SKM-1 treated with dmso at 0.1 percent for 144 hours (cell line): Measurements from ENCODE around the gene SUZ12.
"Not testable (repeated sequence)": the region's sequence is repeated elsewhere in the genome, so short reads cannot be mapped to it uniquely, and the experiment has no call there.

Experiments used
- DNase-seq: peaks from one replicate; lab custom pipeline; 2025; ENCODE audit not compliant: unreplicated experiment; lab: John Stamatoyannopoulos, UW

SUZ12 gene

DNA sequence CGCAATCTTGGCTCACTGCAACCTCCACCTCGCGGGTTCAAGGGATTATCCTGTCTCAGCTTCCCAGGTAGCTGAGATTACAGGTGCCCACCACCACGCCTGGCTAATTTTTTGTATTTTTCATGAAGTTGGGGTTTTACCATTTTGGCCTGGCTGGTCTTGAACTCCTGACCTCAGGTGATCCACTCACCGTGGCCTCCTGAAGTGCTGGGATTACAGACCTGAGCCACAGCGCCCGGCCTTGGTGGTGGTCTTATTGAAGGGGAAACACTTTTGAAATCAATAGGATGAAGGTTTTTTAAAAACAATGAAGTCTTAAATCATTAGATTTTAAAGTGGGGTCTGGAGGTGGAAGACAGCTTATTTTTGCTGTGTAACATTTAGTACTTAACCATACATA is 5.6 kb downstream of the SUZ12 start:
- DNase-seq = not testable (repeated sequence)

DNA sequence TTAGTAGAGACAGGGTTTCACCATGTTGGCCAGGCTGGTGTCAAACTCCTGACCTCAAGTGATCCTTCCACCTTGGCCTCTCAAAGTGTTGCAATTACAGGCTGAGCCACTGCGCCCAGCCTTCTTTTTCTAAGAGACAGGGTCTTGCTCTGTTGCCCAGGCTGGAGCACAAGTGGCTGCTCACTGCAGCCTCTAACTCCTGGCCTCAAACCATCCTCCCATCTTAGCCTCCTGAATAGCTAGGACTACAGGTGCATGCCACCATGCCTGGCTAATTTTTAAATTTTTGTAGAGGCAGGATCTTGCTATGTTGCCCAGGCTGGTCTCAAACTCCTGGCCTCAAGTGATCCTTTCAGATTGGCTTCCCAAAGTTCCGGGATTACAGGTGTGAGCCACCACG is 15.1 kb downstream of the SUZ12 start:
- not testable (repeated sequence) for DNase-seq

DNA sequence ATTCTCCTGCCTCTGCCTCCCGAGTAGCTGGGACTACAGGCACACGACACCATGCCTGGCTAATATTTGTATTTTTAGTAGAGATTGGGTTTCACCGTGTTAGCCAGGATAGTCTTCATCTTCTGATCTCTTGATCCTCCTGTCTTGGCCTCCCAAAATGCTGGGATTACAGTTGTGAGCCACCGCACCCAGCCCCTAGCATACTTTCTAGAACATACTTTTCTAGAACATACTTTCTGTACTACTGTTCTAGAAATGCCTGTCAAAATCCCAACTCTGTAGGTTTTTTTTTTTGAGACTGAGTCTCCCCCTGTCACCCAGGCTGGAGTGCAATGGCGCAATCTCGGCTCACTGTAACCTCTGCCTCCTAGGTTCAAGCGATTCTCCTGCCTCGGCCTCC is 27.3 kb downstream of the SUZ12 start:
- not testable (repeated sequence) for DNase-seq

DNA sequence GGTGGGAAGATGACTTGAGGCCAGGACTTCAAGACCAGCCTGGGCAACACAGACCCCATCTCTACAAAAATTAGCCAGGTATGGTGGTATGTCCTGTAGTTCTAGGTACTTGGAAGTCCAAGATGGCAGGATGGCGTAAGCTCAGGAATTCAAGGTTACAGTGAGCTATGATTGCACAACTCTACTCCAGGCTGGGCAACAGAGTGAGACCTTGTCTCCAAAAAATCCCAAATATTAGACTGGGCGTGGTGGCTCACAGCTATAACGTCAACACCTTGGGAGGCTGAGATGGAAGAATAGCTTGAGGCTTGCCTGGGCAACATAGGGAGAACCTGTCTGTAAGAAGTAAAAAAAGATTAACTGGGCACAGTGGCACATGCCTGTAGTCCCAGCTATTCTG is 30.8 kb downstream of the SUZ12 start:
- DNase-seq = no peak

DNA sequence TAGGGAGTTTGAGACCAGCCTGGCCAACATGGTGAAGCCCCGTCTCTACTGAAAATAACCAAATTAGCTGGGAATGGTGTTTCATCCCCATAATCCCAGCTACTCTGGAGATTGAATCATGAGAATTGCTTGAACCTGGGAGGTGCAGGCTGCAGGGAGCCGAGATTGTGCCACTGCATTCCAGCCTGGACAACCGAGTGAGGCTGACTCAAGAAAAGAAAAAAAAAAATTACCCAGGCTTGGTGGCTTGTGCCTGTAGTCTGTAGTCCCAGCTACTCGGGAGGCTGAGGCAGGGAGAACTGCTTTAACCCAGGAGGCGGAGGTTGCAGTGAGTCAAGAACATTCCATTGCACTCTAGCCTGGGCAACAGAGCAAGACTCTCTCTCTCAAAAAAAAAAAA is 33.6 kb downstream of the SUZ12 start:
- not testable (repeated sequence) for DNase-seq

DNA sequence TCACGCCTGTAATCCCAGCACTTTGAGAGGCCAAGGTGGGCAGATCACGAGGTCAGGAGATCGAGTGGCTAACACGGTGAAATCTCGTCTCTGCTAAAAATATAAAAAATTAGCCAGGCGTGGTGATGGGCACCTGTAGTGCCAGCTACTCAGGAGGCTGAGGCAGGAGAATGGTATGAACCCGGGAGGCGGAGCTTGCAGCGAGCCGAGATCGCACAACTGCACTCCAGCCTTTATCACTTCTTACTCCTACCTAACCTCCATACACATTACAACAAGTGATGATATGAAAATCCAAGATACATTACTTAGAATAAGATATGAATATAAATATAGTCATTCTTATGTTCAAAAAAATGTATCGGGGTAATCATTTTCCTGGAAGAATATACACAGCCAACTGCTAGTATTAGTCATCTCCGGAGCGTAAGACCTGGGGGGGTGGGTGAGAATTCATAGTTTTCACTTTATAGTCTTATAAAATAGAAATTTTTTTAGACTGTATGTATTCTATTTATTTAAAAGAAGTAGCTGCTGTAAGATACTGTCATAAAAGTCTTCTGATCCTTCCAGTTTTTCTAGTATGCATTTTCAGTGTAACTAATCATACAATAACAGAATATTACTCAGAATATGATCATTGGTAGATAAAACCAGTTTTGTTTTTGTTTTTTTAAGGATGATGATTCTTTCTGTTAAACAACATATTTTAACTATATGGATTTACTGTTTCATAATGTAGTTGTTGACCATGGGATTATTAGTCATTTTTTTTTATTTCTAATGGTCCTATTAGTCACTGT is 37.7 kb downstream of the SUZ12 start:
- DNase-seq = not testable (repeated sequence)

DNA sequence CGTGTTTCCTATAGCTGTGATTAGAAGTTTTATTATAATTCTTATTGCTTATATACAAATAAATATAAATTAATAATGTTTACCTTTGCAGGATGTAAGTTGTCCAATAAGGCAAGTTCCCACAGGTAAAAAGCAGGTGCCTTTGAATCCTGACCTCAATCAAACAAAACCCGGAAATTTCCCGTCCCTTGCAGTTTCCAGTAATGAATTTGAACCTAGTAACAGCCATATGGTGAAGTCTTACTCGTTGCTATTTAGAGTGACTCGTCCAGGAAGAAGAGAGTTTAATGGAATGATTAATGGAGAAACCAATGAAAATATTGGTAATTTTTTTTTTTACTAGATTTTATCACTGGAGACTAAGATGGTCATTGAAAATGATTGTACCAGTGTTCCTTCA is 38.6 kb downstream of the SUZ12 start:
- not testable (repeated sequence) for DNase-seq

DNA sequence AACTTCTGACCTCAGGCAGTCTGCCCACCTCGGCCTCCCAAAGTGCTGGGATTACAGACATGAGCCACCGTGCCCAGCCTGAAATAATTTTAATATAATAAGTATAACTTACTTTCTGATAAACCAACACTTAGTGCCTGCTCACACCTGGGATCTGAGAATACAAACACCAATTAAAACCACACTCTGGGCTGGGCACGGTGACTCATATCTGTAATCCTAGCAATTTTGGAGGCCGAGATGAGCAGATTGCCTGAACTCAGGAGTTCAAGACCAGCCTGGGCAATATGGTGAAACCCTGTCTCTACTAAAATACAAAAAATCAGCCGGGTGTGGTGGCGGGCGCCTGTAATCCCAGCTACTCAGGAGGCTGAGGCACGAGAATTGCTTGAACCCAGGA is 55.0 kb downstream of the SUZ12 start:
- DNase-seq = not testable (repeated sequence)

DNA sequence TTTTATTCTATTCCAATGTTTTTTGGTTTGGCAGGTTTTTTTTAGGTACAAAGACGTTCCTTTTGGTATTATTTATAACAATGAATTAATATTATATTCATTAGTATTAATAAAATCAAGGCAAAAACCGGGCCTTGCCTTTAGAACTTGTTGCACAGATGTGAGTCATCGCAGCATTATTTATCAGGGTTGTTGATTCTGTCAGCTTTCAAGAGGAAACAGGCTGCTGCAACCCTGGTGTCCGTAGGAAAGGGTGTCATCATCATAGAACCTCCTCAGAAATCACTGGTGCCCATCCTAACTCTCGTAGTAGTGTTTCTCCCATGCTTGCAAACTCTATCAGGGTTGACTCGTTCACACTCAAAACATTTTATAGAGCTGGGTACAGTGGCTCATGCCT is 60.2 kb downstream of the SUZ12 start:
- no peak for DNase-seq

DNA sequence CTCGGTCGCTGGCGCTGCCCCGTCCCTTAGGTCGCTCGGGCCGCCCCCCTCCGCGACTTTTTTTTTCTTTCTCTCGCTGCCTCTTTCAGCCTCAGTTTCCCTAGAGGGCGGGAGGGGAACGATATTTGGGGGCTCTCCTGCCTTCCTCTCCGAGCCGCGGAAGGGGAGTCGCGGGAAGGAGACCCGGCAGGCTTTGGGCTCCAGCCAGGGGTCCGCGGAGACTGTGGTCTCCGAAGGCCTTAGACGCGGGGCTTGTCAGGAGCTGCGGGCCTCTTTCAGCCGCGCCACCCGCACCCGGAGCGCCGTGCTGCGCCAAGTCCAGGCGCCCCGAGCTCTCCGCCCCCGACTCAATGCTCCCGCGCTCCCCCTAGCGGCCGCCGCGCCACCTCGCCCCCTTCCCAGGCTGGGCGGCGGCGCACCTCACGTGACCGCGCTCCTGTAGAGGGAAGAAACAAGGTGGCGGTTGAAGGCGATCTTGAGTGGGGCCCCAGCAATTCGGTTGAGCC is 70.2 kb downstream of the SUZ12 start, which contains the start of gene LRRC37B:
TSS of gene LRRC37B (plus strand) at position 427 of the 506 bp plus-strand sequence. CDS start 14,010 bp downstream, outside the sequence.
- peak; percentile 82 for DNase-seq

DNA sequence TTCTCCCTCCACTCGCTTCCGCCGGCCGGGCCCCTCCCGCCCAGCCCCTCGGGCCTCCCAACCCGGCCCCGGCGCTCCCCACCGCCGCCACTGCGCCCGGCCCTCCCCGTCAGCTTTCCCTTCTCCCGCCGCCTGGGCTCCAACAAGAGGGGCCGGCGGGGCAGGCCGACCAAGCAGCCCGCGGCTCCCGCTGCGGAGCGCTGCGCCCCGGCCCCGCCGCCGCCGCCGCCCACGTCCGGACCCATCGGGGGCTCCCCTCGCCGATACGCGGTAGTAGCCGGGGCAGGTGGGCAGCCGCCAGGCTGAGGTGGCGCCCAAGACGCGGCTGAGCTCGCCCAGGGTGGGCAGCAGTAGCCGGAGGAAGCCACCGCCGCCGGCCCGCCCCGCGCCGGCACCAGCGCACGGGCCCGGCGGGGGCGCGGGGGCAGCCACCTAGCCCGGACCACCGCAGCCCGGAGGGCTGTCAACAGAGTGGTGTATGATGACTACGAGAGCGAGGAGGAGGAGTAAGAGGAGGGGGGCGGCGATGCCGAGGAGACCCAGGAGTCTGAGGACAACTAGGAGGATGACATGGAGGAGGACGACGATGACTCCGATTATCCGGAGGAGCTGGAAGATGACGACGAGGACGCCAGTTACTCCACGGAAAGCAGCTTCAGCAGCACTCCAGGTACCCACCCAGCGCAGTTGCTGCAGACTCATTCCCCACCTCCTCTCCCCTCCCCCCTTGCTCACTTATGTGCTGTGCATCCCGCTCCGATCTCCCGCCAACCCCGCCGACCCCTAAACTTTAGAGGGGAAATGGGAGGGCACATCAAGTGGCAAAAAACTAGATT is 70.9 kb downstream of the SUZ12 start:
- no peak for DNase-seq

DNA sequence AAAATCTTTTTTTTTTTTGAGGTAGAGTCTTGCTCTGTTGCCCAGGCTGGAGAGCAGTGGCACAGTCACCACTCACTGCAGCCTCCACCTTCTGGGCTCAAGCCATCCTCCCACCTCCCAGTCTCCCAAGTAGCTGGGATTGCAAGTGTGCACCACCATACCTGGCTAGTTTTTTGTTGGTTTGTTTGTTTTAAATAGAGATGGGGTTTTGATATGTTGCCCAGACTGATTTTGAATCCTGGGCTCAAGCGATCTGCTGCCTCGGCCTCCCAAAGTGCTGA is 72.4 kb downstream of the SUZ12 start:
- DNase-seq = no peak

DNA sequence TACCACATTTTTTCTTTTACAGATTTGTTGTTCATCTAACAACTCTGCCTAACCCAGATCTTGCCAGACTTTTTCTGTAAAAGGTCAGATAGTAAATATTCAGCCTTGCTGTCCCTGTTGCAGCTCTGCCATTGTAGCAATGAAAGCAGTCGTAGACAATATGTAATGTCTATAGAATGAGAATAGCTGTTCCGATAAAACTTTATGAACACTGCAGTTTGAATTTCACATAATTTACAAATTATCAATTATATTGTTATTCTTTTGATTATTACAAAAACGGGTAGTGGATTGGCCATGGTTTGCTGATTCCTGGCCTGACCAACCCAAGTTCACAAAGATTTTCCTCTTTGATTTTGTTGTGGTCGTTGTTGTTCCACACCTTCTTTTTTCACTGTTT is 73.3 kb downstream of the SUZ12 start:
- DNase-seq = no peak

DNA sequence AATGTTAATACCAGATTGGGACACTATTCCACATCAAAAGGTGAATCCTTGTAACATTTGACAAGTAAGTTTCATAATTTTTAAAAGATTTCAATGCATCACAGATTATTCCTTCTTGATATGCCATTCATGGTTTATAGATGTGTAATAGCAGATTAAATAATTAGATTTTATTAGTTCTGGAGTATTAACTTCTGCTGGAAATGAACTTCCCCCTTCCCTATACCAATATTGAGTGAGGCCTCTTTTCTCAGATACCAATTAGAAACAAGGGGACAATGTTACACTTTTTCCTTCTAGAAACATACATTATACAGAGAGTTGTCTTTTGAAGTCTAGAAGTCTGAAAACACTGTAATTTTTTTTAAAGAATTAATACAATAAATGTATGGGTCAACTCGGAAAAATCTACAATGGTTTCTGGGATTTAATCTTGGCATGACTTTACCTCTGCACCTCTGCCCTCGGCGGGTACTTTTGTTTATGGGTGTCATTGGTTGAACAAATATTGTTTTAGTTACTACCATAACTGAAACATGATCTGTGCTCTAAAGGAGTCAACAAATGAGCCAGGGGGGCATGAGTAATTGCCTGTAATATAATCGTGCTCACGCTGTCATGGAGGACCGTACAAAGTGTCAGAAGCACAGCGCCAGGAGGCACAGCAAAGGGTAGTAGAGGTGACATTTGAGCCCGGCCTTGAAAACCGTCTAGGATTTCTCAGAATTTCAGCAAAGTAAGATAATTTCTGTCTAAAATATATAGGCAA is 78.6 kb downstream of the SUZ12 start:
- no peak for DNase-seq

DNA sequence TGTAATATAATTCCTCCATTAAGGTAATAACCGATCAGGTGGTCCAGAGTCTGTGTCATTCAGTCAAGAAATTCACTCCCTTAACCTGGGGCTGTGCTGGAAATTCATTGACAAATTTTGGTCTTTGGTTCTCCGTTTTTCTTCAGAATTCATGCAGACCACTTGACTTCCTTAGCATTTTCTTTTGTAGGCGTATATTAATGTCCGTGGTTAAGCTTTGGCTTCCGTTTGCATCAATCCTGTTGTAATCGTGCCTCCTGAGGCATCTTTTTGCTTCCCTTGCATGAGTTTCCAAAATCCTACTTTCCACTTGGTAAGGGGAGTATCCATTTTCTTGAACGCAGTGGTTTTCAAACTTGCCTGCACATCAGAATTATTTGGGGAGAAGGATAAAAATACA is 79.4 kb downstream of the SUZ12 start:
- no peak for DNase-seq

DNA sequence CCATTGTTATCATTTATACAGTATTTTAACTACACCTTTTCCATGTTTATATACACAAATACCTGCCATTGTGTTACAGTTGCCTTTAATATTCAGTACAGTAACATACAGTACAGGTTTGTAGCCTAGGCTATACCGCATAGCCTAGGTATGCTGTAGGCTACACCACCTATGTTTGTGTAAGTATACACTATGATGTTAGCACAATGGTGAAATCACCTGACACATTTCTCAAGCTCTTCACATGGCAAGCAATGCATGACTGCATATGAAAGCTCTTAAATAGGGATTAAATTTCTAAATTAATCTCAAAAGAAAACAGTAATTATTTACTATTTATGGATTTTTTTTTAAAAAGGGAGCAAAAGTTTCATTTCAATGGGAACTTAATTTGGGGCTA is 82.4 kb downstream of the SUZ12 start:
- no peak for DNase-seq

DNA sequence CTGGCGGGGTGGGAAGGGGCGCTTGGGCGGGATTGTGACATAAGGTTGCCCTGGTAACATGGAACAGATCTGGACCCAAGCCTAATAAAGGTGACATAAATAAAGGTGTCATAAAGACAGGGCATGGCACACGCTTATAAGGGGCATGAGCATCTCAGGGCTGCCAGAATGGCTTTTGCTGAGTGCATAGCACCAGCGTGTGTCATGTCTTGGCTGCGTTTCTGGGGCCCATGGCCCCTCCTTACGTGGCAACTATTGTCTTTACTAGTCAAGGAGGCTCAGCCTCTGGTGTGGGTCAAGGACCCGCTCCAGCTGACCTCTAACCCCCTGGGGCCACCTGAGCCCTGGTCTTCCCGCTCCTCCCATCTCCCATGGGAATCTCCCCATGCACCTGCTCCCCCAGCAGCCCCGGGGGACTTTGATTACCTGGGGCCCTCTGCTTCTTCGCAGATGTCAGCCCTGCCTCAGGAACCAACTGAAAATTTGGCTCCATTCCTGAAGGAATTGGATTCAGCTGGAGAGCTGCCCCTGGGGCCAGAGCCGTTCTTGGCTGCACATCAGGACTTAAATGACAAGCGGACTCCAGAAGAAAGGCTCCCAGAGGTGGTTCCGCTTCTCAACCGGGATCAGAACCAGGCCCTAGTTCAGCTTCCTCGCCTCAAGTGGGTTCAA is 84.3 kb downstream of the SUZ12 start:
- no peak for DNase-seq

DNA sequence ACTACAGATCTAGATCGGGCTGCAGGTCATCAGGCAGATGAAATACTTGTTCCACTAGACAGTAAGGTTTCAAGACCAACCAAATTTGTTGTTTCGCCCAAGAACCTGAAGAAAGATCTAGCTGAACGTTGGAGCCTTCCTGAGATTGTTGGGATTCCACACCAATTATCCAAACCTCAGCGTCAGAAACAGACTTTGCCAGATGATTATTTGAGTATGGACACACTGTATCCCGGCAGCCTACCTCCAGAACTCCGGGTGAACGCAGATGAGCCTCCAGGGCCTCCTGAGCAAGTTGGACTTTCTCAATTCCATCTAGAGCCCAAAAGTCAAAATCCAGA is 84.8 kb downstream of the SUZ12 start:
- DNase-seq = no peak

DNA sequence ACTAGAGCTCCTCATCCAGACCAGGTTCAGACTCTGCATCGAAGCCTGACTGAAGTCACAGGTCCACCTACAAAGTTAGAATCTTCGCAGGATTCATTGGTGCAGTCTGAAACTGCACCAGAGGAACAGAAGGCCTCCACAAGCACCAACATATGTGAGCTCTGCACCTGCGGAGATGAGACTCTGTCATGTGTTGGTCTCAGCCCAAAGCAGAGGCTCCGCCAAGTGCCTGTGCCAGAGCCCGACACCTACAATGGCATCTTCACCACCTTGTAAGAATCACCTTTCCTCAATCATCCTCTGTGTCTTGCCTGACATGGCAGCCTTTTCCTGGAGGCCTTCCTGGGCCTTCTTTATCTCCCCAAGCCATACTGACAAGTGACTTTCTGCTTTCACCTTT is 85.7 kb downstream of the SUZ12 start:
- not testable (repeated sequence) for DNase-seq

DNA sequence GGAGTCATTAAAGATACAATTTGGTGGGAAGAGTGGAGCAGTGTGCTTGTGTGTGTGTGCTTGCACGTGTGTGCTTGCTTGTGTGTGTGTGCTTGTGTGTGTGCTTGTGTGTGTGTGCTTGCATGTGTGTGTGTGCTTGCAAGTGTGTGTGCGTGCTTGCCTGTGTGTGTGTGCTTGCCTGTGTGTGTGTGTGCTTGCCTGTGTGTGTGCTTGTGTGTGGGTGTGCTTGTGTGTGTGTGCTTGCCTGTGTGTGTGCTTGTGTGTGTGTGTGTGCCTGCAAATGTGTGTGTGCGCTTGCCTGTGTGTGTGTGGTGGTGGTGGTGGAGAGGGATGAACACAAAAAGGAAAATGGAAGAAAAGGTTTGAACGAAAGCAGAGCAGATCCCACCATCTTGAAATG is 90.5 kb downstream of the SUZ12 start:
- DNase-seq = not testable (repeated sequence)

DNA sequence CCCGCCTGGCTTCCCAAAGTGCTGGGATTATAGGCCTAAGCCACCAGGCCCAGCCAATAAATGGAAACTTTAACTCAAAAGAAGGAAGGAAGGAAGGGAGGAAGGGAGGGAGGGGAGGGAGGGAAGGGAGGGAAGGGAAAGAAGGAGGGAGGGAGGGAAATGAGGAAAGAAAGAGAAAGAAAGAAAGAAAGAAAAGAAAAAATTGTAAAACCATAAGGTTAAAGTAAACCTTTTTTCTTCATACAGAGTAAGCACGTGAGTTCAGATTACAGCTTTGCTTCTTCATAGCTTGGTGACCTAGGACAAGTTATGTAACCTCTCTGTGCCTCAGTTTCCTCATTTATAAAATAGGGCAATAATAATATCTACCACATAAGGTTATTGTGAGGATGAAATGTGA is 96.4 kb downstream of the SUZ12 start:
- no peak for DNase-seq
